Measurements from ENCODE around the gene PTPRN2. TPM values are rescaled to one million over a fixed set of nuclear protein-coding genes. Genes with fewer than 3 reads are reported as not detected.

Gene PTPRN2
- total and polyA plus RNA-seq, 9 of the 15 experiments (the other 6 are each of a cell fraction or from before 2014, with no cell fraction given), result not detected

GRCh38 chr7:158495786-158496185 is 91.8 kb downstream of the PTPRN2 start:
- BruUV-seq (replicated peaks), result no TSS peak
- H3K36me3 ChIP-seq (ENCODE audit: control insufficient read depth, insufficient read depth, low read length), result no peaks in the 10 kb centered on the region
- no peak overlapping the region for H3K9ac ChIP-seq (ENCODE audit: insufficient read depth in 1 of 2, low read depth in 2 of 2, low read length in 2 of 2)
- H3K9me3 ChIP-seq (replicated peaks; ENCODE audit: control insufficient read depth, insufficient read depth, low read depth, low read length), result no peaks in the 10 kb centered on the region
- H4K20me1 ChIP-seq (replicated peaks; ENCODE audit: control insufficient read depth, insufficient read depth, low read length), result peaks cover 13% of the 10 kb centered on the region
- peaks cover 21 to 36% of the 10 kb centered on the region in 2 experiments for H3K27me3 ChIP-seq (ENCODE audit: control insufficient read depth in 2 of 2, insufficient read depth in 2 of 2, low read length in 2 of 2)
- H3K4me3 ChIP-seq, result no peak overlapping the region
- H3K9me1 ChIP-seq (ENCODE audit: control insufficient read depth, insufficient read depth, low read length), result no peaks in the 10 kb centered on the region
- in situ Hi-C loops (cut with MboI) (no loop called here), intact Hi-C loops (cut with micrococcal nuclease) (loop anchor here (5.0 to 10.0 kb wide), 2 partner anchors 149 to 482 kb away; no protein-coding TSS in a partner anchor)
- H3K4me1 ChIP-seq (replicated peaks in 1 of 2; ENCODE audit: control insufficient read depth in 2 of 2, insufficient read depth in 2 of 2, low read length in 2 of 2), result peaks cover 0 to 3% of the 10 kb centered on the region in 2 experiments; a peak in 2 of 5 replicates
- no peak overlapping the region for H2AFZ ChIP-seq (ENCODE audit: low read depth, low read length)
- no peaks in the 10 kb centered on the region for H3K79me2 ChIP-seq (ENCODE audit: control insufficient read depth, insufficient read depth, low read length)
- TF ChIP-seq REST (IDR thresholded peaks at IDR 0.05; ENCODE audit: borderline replicate concordance), result peak; percentile 11; the same call in 1 of the 2 replicates
- no peak for TF ChIP-seq REST (CRISPR knock-in tag; IDR thresholded peaks at IDR 0.05; ENCODE audit: low read depth)
- no peak for TF ChIP-seq ESRRA (IDR thresholded peaks at IDR 0.05; ENCODE audit: borderline replicate concordance, low read depth)
- peak; percentile 24 to 33 (median 30); a peak in 4 of 6 replicates for TF ChIP-seq CTCF (IDR thresholded peaks at IDR 0.05 in 2 of 3, conservative IDR thresholded peaks at IDR 0.05 in 1 of 3; ENCODE audit: insufficient read depth in 2 of 3, low read depth in 1 of 3, low read length in 3 of 3)
- peak in 1 of 2 experiments; percentile 50; a peak in 2 of 4 replicates for TF ChIP-seq RAD21 (CRISPR knock-in tag; conservative IDR thresholded peaks at IDR 0.05 in 1 of 2, IDR thresholded peaks at IDR 0.05 in 1 of 2)
- 0 out of 2 replicates have a peak, but pooled peaks have one; percentile 15 for TF ChIP-seq SMC3 (conservative IDR thresholded peaks at IDR 0.05; ENCODE audit: insufficient read depth, low read depth, low read length)
- no peak for TF ChIP-seq TGIF2 (CRISPR knock-in tag; IDR thresholded peaks at IDR 0.05)
- TF ChIP-seq CREBBP (IDR thresholded peaks at IDR 0.05; ENCODE audit: low read depth, low read length), result no peak
- peak; percentile 59; the same call in 1 of the 2 replicates for TF ChIP-seq STAG1 (CRISPR knock-in tag; IDR thresholded peaks at IDR 0.05; ENCODE audit: borderline replicate concordance)
- TF ChIP-seq NFIC (IDR thresholded peaks at IDR 0.05), result peak; percentile 64
- 4% methylated on average over 6 of the region's 6 CpGs for WGBS (ENCODE audit: insufficient coverage, low coverage, missing lambda C conversion rate)
- CTCF ChIA-PET (ENCODE audit: low intra/inter-chr PET ratio), result interaction anchor here (0.7 to 1.0 kb wide), 2 partner anchors 152 to 276 kb away, joined by 3 to 4 read pairs; no protein-coding TSS in a partner anchor
- POLR2A ChIA-PET, result no interaction called here
- DNase-seq (ENCODE audit: extremely low read depth in 1 of 4, low spot score in 3 of 4), result peak in 1 of 4 experiments; percentile 20
- ATAC-seq, result peak; percentile 56
- no peak for FAIRE-seq
- no peak overlapping the region for H3K4me2 ChIP-seq (ENCODE audit: insufficient read depth, low read length)
- no peak overlapping the region for H3K27ac ChIP-seq (ENCODE audit: extremely low read depth, low read depth, low read length)
